Thyroid gland (tissue), 4 donors: ENCODE data around the gene NAPB. TPM values are rescaled to one million over a fixed set of nuclear protein-coding genes. Genes with fewer than 3 reads are reported as not detected.

Experiments
- DNase-seq, 2 donors: peaks; one replicate each; pipeline ENCODE4 v3.0.0-alpha.2; 2019
- H3K27ac ChIP-seq, 3 donors: fragments of 200-600 bp; sonication (generic); 1 replicate in 2 of 3; 2 replicates in 1 of 3; pipeline ENCODE4 v1.5.1; 2016 to 2019; ENCODE audit warnings: mild to moderate bottlenecking in 1 of 3, moderate library complexity in 1 of 3
- H3K27me3 ChIP-seq: fragments of 200-600 bp; sonication (generic); one replicate; pipeline ENCODE4 v1.5.1; 2019
- H3K36me3 ChIP-seq, 2 donors: fragments of 200-600 bp; sonication (generic); one replicate each; pipeline ENCODE4 v1.5.1; 2016 to 2019
- H3K4me1 ChIP-seq, 2 donors: fragments of 200-600 bp; sonication (generic); one replicate each; pipeline ENCODE4 v1.5.1; 2017 to 2019
- H3K4me3 ChIP-seq, 3 donors: fragments of 200-600 bp; sonication (generic); replicated peaks in 1 of 3; 1 replicate in 2 of 3; 2 replicates in 1 of 3; pipeline ENCODE4 v1.5.1; 2016; ENCODE audit warnings: mild to moderate bottlenecking in 1 of 3
- H3K9me3 ChIP-seq: fragments of 200-600 bp; sonication (generic); one replicate; pipeline ENCODE4 v1.5.1; 2017
- POLR2A ChIP-seq, 2 donors: fragments of 450-650 bp; IDR thresholded peaks; one replicate each; pipeline ENCODE4 v1.6.1; 2017; ENCODE audit warnings: antibody characterized with exemption in 2 of 2, mild to moderate bottlenecking in 2 of 2, moderate library complexity in 1 of 2
- WGBS, 2 donors: methylation state at CpG; one replicate each; pipeline ENCODE4 v1.1.5; 2017; 5-methylcytosine and 5-hydroxymethylcytosine counted together
- intact Hi-C: fragments of 100-400 bp; cut with DNase I; formaldehyde crosslinking; loops from one replicate; pipeline ENCODE4 v1.15.1; 2023
- total RNA-seq, 4 donors: library from RNA; depleted of rRNA; stranded (reverse); fragments of >200 nt; gene quantifications; one replicate each; pipeline ENCODE4 v1.2.3, GENCODE V29; 2016
- TF ChIP-seq, protein P1 (sequence below), 6 experiments: fragments of 200-600 bp in 3 of 6; fragments of 450-650 bp in 3 of 6; sonication (generic) in 3 of 6; IDR thresholded peaks; one replicate each; pipeline ENCODE4 v1.5.1; 2016 to 2019; ENCODE audit warnings: antibody characterized with exemption in 6 of 6, mild to moderate bottlenecking in 2 of 6, inconsistent platforms in 1 of 6, moderate library complexity in 1 of 6

NAPB gene
- total RNA-seq, 4 donors from 2014 or later, result 22.7 to 32.1 (median 26.9) TPM

DNA sequence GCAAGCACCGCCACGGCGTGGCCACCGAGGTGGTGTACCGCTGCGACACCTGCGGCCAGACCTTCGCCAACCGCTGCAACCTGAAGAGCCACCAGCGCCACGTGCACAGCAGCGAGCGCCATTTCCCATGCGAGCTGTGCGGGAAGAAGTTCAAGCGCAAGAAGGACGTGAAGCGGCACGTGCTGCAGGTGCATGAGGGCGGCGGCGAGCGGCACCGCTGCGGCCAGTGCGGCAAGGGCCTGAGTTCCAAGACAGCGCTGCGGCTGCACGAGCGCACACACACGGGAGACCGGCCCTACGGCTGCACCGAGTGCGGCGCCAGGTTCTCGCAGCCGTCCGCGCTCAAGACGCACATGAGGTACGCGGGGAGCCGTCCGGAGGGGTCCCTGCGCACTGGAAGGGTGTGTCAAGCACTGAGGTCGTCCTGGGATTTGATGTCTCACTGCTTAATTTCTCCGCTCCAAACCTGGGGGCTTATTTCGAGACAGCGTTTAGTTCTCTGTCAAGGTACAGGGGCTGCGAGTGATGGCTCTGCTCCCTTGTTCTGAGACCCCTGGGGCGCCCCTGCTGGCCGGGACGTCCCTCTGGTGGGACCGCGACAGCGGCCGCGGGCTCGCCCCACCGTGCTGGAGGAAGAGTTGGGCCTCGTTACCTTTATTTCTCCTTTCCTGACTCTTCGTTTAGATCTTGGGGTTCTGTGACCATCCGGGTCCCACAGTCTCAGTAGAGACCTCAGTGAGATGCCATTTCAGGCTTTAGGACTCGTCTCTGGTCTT, 55.7 kb downstream of the NAPB start:
- Histone ChIP-seq H3K9me3 (no peaks in the 10 kb centered on the region), H3K27ac (no peak overlapping the region), H3K27me3 (no peaks in the 10 kb centered on the region), H3K4me3 (no peak overlapping the region), H3K4me1 (peaks cover 28 to 30% of the 10 kb centered on the region in 2 donors), H3K36me3 (peaks cover 30 to 36% of the 10 kb centered on the region in 2 donors)
- TF ChIP-seq, protein P1, sequence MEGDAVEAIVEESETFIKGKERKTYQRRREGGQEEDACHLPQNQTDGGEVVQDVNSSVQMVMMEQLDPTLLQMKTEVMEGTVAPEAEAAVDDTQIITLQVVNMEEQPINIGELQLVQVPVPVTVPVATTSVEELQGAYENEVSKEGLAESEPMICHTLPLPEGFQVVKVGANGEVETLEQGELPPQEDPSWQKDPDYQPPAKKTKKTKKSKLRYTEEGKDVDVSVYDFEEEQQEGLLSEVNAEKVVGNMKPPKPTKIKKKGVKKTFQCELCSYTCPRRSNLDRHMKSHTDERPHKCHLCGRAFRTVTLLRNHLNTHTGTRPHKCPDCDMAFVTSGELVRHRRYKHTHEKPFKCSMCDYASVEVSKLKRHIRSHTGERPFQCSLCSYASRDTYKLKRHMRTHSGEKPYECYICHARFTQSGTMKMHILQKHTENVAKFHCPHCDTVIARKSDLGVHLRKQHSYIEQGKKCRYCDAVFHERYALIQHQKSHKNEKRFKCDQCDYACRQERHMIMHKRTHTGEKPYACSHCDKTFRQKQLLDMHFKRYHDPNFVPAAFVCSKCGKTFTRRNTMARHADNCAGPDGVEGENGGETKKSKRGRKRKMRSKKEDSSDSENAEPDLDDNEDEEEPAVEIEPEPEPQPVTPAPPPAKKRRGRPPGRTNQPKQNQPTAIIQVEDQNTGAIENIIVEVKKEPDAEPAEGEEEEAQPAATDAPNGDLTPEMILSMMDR (IDR thresholded peaks at IDR 0.05), result no peak
- TF ChIP-seq POLR2A (IDR thresholded peaks at IDR 0.05), result no peak
- DNase-seq, result no peak
- WGBS, 2 donors, result 93 to 96% methylated on average over 42 to 65 of the region's 65 CpGs
- intact Hi-C loops, result no loop called here

DNA sequence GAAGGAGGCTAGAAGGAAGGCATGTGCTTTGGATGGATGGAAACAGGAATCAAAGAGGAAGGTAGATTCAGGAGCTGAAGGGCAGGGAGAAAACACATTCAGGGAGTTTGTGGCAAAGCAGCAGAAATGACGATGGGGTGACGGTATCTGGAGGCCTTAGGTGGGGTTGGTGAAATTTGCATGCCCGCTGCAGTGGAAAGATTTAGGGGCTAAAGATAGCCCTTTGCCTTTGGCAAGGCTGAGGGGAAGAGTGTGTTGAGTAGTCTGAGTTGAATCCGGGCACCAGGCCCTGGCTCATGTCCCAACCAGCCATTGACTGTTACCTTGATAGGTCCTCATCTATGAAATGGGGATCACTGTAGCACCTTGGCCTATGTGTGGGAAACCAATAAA, 58.0 kb downstream of the NAPB start:
- Histone ChIP-seq H3K9me3 (no peaks in the 10 kb centered on the region), H3K27me3 (no peaks in the 10 kb centered on the region), H3K27ac (no peak overlapping the region), H3K4me3 (no peak overlapping the region), H3K36me3 (peaks cover 11 to 16% of the 10 kb centered on the region in 2 donors), H3K4me1 (peaks cover 33 to 35% of the 10 kb centered on the region in 2 donors)
- intact Hi-C loops, result loop anchor here (5.0 kb wide), 1 partner anchor 59 kb away; the partner anchor contains the start of gene NAPB
- peak; percentile 36 to 40 for DNase-seq
- no peak for TF ChIP-seq POLR2A (IDR thresholded peaks at IDR 0.05)
- TF ChIP-seq, protein P1 (IDR thresholded peaks at IDR 0.05), result no peak
- 54 to 63% methylated on average over 4 of the region's 4 CpGs for WGBS, 2 donors

DNA sequence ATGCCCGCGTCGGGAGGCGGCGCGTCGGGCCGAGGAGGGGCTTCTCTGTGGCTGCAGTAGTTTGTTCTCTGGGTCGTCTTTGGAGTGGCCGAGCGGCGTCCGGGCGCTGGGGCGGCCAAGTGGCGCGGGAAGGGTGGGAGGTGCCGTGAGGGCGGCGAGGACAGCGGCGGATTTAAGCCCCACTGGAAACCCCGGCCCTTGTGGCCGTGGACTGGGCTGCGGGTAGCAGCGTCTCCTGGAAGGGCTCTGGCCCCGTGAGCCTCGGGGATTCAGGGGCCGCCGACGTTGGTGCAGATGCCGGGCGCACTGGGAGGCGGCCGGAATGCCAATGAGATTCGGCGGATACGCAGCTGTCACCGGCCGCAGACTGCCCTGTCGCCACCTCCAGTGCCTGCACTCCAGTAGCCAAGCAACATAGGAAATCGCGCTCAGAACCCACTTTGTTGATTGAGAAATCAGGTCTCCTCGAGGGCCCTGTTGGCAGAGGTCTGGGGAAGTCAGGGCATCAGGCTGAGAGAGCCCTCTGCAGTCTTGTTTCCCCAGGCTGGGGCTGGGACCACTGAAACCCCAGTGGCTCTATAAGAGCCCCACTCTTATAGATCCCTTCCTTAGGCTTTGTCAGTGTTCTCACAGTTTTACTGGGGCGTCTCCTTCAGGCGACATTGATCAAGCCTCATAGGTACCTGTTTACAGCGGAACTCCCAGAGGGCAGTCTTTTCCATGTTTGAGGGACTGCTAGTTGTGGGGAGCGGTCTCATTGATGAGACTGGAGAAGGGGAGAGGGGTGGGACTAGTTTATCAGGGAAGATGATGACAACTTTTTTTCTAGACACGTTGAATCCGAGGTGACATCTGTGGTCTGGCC, 58.7 kb downstream of the NAPB start:
- Histone ChIP-seq H3K4me3 (peak overlapping the region; percentile 31 to 91 (median 67)), H3K36me3 (peaks cover 11 to 16% of the 10 kb centered on the region in 2 donors), H3K27me3 (no peaks in the 10 kb centered on the region), H3K27ac (peak overlapping the region; percentile 70 to 94 (median 86)), H3K4me1 (peaks cover 33 to 34% of the 10 kb centered on the region in 2 donors), H3K9me3 (no peaks in the 10 kb centered on the region)
- TF ChIP-seq POLR2A (IDR thresholded peaks at IDR 0.05), result no peak
- TF ChIP-seq, protein P1 (IDR thresholded peaks at IDR 0.05), result no peak
- intact Hi-C loops, result loop anchor here (5.0 kb wide), 1 partner anchor 60 kb away; the partner anchor contains the start of gene NAPB
- peak; percentile 38 to 51 for DNase-seq
- WGBS, 2 donors, result 6 to 15% methylated on average over 13 to 26 of the region's 50 CpGs

DNA sequence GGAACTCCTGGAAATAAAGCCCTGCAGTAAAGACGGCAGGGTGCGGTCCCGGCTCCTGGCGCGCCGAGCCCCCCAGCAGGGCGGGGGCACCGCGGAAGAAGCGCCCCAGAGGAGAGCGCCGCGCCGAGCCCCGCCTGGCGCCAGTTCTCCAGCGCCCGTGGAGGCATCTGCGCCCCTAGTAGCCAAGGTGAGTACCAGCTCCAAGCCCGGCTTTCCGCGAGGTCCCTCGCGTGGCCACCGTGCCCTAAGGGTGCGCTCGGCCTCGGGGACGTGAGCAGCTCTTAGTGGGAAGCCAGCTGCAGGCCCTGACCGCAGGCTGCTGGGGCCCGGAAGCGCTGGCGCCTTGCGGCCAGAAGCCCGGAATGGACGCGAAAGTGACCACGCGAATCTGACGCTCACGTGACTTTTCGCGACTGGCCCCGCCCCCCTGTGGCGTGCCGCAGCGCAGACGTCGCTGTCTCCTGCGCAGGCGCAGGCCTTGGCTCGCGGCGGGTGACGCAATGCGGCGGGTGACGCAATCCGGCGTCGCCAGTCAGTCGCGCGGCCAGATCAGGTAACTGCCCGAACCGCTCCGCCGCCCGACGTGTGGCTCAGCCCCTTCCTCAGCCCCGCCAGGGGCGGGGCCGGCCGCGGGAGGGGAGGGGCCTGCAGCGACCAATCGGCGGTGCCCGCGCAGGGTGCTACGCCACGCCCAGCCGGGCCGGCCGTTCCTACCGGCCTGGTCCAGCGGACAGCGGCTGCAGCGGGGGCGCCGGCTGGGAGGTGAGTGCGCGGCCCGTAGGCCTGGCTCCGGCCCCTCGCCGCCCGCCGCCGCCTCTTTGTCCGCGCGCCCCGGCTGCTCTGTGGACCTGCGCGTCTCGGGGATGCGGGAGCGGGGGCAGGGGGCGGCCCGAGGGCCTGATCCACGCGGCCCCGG, 59.6 kb downstream of the NAPB start, which contains the start of gene GZF1:
GZF1 (plus strand) TSS at position 707 of the 916 bp plus-strand sequence. CDS start 2,202 bp downstream, outside the sequence.
- 0 to 1% methylated on average over 17 to 28 of the region's 114 CpGs for WGBS, 2 donors
- Histone ChIP-seq H3K27ac (peak within 1 kb of the TSS; percentile 99 to 100 (median 99)), H3K4me3 (peak within 1 kb of the TSS; percentile 51 to 91 (median 73)), H3K27me3 (no peaks in the 10 kb centered on the region), H3K36me3 (peaks cover 11 to 16% of the 10 kb centered on the region in 2 donors), H3K4me1 (peaks cover 39 to 40% of the 10 kb centered on the region in 2 donors), H3K9me3 (no peaks in the 10 kb centered on the region)
- peak; percentile 98 to 99 for DNase-seq
- peak; percentile 93 to 98 for TF ChIP-seq POLR2A (IDR thresholded peaks at IDR 0.05)
- TF ChIP-seq, protein P1 (IDR thresholded peaks at IDR 0.05), result peak in 3 of 6 experiments; percentile 11 to 50 (median 13)
- intact Hi-C loops, result loop anchor here (5.0 kb wide), 1 partner anchor 61 kb away; the partner anchor contains the start of gene NAPB
